NCI-H446 (cell line): ENCODE results near the gene PPIP5K1.

Experiments used
- DNase-seq, 2 experiments: peaks; one replicate each; lab custom pipeline; 2025; lab: John Stamatoyannopoulos, UW

PPIP5K1 gene

DNA sequence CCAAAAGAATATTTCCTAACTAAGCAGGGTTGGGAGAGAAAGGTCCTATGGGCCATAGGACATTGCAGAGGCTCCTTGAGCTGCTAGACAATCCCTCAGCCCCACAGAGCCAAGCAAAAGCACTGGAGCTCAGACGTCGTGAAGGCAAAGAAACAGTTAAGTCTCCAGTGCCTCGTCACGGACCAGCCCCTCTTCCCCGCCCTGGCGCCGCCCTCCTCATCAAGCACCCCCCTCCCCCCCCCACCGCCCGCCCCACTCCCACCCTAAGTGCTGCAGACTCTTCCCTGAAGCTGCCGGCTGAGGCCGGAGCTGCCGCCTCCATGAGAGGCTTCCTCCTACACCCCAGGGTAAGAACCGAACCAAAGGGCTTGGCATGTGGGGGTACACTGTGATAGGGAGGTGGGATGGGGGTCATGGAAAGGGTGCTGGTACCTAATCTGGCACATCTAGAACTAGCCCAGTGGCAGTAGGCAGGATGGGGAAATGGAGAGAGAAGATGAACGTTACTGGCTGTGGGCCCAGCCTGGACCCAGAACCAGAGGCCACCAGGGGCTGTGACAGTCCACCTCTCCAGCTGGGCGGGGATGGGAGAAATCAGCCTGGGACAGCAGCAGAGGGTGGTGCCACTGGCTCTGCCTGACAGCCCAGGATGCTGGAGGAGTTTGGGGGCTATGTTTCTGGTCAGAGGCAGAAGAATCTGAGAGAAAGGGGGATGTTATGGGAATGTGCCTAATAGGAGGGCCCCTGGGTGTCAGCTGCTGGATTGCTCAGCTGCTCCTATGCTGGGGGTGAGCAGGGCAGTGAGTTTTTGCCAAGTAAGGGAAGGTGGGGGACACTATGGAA is 72.4 kb downstream of the PPIP5K1 start, which contains the start of gene MAP1A:
TSS of gene MAP1A (plus strand) at position 255 of the 843 bp plus-strand sequence. CDS start 3,866 bp downstream, outside the sequence.
- DNase-seq: peak; percentile 33 to 51

- DNase-seq: peak in 1 of 2 experiments; percentile 33
Measured at GRCh38 chr15:43516801-43517353, 73.1 kb downstream of the PPIP5K1 start.

DNA sequence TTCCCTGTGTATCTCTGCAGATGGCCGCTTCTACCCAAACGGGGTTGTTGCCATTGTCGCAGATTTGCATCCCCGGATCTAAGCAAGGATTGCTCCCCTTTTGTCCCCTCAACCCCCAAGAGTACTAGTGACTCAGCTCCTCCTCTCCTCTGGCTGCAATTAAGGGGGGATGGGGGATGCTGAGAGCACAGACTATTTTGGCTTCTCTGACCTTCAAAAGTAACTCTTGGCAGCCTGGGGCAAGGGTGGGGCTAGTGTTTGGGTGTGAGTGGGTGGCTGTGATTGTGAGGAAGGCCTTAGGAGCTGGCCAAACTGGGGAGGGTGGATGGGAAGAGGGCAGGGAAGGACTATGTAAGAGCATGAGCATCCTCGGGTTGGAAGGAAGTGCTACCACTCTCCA is 73.8 kb downstream of the PPIP5K1 start:
- no peak for DNase-seq

DNA sequence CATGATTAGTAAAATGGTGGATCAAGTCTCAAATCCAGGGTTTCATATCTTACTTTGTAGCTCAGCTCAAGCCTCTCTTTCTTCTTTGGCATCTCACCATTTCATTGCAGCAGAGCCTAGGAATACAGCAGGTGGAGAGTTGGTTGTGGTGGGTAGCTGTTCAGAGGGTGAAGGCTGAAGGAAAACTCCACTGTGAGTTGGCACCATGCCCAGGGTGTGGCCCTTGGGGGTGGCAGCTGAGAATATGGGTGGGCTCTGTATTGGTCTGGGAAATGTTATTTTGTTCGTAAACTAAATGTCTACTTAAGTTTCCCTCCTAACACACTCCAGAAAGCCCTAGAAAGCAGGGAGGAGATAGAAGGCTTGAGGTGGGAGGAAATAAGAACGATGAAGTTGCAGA is 74.3 kb downstream of the PPIP5K1 start:
- no peak for DNase-seq

GRCh38 chr15:43514241-43515057 is 75.6 kb downstream of the PPIP5K1 start:
- DNase-seq: peak in 1 of 2 experiments; percentile 4

GRCh38 chr15:43513550-43513949 is 76.5 kb downstream of the PPIP5K1 start:
- no peak for DNase-seq

- peak in 1 of 2 experiments; percentile 4 for DNase-seq
Measured at GRCh38 chr15:43511012-43511885, 78.8 kb downstream of the PPIP5K1 start.

GRCh38 chr15:43510200-43511011 is 79.6 kb downstream of the PPIP5K1 start:
- peak; percentile 90 to 99 for DNase-seq

DNA sequence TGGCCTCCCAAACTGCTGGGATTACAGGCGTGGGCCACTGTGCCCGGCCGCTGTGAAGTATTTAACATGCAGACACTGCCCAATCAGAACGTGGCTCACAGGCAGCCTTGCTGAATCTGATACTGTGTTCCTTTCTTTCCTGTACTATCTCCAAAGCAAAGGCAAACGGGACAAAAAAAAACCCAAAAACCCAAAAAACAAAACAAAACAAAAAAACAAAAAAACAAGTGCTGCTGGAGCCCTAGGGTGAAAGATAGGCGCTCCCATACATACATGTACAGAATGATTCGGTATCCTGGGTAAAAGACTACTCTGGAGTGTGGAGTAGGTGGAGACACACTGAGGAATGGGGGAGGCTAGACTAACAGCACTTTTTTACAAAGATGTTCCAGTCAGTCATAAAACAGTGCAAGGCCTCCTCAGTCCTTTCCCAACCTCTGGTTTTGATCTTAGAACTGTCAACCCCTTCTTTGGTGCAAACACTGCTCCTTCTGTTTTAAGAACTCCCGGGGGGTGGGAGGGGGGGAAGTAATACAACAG is 80.3 kb downstream of the PPIP5K1 start:
- DNase-seq: no peak

- no peak for DNase-seq
Measured at GRCh38 chr15:43508991-43509659, 80.9 kb downstream of the PPIP5K1 start.

- DNase-seq: no peak
Measured at GRCh38 chr15:43508421-43508820, 81.6 kb downstream of the PPIP5K1 start.

- DNase-seq: no peak
Measured at GRCh38 chr15:43505738-43506137, 84.3 kb downstream of the PPIP5K1 start.

DNA sequence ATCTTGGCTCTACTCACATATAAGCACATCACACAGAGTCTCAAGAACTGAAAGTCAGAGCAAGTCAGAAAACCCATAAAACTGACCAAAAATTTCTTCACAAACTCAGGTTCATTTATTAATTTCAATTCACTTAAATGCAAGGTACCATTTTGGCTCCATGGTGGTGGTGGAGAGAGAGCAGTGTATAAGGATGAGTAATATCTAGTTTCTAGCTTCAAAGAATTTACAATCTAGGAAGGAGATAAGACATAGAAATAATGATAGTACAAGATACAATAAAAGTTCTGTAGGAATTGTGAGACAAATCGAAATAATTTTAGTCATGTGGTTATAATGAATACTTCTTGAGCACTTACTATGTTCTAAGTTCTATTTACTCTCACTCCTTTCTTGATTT is 90.4 kb downstream of the PPIP5K1 start:
- no peak for DNase-seq

GRCh38 chr15:43498990-43499389 is 91.0 kb downstream of the PPIP5K1 start:
- no peak for DNase-seq

GRCh38 chr15:43493703-43494472 is 96.1 kb downstream of the PPIP5K1 start:
- no peak for DNase-seq

GRCh38 chr15:43492673-43493601 is 97.1 kb downstream of the PPIP5K1 start, which contains the start of gene TP53BP1:
Gene TP53BP1 (minus strand): TSS chr15:43493156. CDS start chr15:43493043, 113 bp downstream.
- DNase-seq: peak; percentile 81 to 93

DNA sequence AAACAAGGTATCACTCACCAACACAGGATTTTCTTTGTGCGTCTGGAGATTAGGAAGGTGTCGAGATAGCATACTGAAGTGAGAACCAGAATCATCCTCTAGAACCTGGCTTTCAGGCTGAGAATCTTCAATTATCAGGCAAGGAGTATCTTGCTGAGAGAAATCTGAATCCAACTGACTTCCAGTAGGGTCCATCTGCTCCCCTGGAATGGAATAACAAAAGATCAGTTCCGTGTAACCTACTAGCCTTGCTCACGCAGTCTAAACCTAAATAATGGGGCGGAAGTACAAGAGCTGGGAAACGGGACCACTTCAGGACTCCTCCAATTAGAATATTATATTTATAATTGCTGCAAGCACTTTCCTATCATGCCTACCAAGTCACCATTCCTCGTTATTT is 97.7 kb downstream of the PPIP5K1 start:
- no peak for DNase-seq

DNA sequence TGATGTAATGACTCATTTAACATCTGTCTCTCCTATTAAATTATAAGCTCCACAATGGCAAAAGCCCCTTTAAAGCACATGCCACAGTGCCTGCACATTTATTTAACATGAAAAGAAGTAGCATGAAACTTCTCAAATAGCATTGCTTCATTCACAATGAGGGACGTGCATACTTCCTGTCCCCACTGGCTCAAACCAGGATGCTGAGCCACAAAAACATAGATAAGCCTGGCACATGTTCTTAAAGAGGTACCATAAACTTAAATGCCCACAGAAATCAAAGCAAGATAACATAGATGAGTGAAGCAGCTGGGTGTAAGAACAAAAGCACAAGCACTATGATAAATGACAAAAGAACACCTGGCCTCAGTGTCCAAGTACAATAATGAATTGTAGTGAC is 100.8 kb downstream of the PPIP5K1 start:
- no peak for DNase-seq
